GM12865 (cell line): Measurements from ENCODE around the gene SLC35F1.

ENCODE experiments used
- DNase-seq: peaks from one replicate; pipeline ENCODE4 v3.0.0; 2010; ENCODE audit warnings: low read depth
- H3K4me3 ChIP-seq: 2 replicates; pipeline ENCODE4 v1.5.1; 2011; ENCODE audit warnings: mild to moderate bottlenecking, low read depth, low read length, control low read depth
- TF ChIP-seq, protein P1 (sequence below): IDR thresholded peaks from 2 replicates; pipeline ENCODE4 v1.5.1; 2011; ENCODE audit warnings: low read length, control low read depth, low read depth, inconsistent platforms; ENCODE audit not compliant: insufficient read depth; ENCODE audit errors: missing control alignments

Gene SLC35F1

DNA sequence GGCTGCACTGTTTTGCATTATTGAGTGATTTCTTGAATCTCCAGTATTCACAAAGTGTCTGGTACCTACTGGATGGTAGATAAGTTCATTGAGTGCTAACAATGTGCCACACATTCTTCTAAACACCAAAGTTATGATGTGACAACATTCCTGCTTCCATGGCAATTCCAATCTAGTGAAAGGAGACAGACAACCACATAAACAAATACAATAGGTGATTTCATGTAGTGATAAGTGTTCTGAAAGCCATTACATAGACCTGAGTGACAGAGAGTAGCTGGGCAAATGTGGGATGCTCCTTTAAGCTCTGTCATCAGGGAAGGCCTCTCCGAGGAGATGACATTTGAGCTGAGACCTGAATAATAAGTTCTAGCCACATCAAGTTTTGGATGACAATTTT lies 295.5 kb downstream of the SLC35F1 start:
- DNase-seq: no peak
- TF ChIP-seq, protein P1, sequence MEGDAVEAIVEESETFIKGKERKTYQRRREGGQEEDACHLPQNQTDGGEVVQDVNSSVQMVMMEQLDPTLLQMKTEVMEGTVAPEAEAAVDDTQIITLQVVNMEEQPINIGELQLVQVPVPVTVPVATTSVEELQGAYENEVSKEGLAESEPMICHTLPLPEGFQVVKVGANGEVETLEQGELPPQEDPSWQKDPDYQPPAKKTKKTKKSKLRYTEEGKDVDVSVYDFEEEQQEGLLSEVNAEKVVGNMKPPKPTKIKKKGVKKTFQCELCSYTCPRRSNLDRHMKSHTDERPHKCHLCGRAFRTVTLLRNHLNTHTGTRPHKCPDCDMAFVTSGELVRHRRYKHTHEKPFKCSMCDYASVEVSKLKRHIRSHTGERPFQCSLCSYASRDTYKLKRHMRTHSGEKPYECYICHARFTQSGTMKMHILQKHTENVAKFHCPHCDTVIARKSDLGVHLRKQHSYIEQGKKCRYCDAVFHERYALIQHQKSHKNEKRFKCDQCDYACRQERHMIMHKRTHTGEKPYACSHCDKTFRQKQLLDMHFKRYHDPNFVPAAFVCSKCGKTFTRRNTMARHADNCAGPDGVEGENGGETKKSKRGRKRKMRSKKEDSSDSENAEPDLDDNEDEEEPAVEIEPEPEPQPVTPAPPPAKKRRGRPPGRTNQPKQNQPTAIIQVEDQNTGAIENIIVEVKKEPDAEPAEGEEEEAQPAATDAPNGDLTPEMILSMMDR: no peak
- no peak overlapping the region for H3K4me3 ChIP-seq

GRCh38 chr6:118203545-118203944 lies 296.5 kb downstream of the SLC35F1 start:
- no peak for DNase-seq
- no peak overlapping the region for H3K4me3 ChIP-seq
- TF ChIP-seq, protein P1: no peak

GRCh38 chr6:118206221-118206620 lies 299.2 kb downstream of the SLC35F1 start:
- no peak overlapping the region for H3K4me3 ChIP-seq
- TF ChIP-seq, protein P1: no peak
- DNase-seq: no peak

- no peak for DNase-seq
- TF ChIP-seq, protein P1: no peak
- no peak overlapping the region for H3K4me3 ChIP-seq
These were observed 300.9 kb downstream of the SLC35F1 start for GRCh38 chr6:118207947-118208346.

DNA sequence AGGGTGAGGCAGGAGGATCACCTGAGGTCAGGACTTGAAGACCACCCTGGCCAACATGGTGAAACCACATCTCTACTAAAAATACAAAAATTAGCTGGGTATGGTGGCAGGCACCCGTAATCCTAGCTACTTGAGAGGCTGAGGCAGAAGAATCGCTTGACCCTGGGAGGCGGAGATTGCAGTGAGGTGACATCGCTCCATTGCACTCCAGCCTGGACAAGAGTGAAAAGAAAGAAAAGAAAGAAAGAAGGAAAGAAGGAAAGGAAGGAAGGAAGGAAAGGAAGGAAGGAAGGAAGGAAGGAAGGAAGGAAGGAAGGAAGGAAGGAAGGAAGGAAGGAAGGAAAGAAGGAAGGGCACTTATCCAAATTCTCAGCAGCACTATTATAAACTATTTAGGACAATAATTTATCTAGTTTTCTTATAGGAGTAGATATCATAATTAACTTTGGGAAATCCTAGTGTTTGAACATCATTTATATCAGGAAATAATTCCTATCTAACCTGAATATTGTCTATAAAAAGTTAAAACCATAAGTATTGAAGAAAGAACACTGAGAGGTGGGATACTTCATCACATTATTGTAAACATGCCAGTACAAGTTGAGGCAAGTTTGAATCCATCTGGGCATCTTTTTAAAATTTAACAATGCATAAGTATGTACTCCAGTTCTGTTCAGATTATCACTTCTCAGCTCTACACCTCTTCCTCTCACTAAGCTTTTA lies 305.5 kb downstream of the SLC35F1 start:
- TF ChIP-seq, protein P1: no peak
- DNase-seq: no peak
- H3K4me3 ChIP-seq: no peak overlapping the region

DNA sequence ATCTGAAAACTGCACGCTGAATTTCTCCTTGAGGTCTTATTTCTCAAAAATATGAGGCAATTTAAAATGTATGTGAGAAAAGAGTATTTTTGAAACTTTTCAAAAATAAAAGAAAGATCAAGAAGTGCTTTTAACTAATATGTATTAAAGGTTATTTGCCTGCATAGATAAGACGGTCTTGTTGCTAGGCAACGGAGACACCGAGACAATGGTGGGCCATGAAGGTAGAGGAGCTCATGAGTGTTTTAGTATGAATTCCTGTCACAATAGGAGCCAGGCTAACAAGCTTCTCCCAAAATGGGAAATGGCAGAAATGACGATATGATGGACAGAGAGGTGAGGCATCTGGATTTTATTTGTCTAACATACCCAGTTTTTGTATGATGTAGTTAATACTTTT lies 308.2 kb downstream of the SLC35F1 start:
- TF ChIP-seq, protein P1: no peak
- no peak for DNase-seq
- H3K4me3 ChIP-seq: no peak overlapping the region

GRCh38 chr6:118216751-118217150 lies 309.7 kb downstream of the SLC35F1 start:
- H3K4me3 ChIP-seq: no peak overlapping the region
- DNase-seq: no peak
- TF ChIP-seq, protein P1: no peak
